GM12878 (cell line): ENCODE measurements around the gene TPI1. TPM values are rescaled to one million over a fixed set of nuclear protein-coding genes. Genes with fewer than 3 reads are reported as not detected.

Experiments used
- ATAC-seq: fragments of 200-7000 bp; cut with Tn5 transposase; 3 replicates; pipeline ENCODE4 v1.9.1; 2020; ENCODE audit warnings: mild to moderate bottlenecking, moderate library complexity
- BruUV-seq: library from RNA; stranded (reverse); fragments of 400-500 nt; replicated peaks from 2 replicates; lab custom pipeline; 2021; lab: Mats Ljungman, UMichigan
- CTCF ChIA-PET: fragments of 300-600 bp; sonication (Branson Sonifier 250); formaldehyde crosslinking; extraction: SDS; loops from one replicate; lab custom pipeline; 2021; ENCODE audit warnings: inconsistent platforms; lab: Yijun Ruan, JAX
- POLR2A ChIA-PET: fragments of 350-600 bp; formaldehyde crosslinking; extraction: SDS; loops from one replicate; lab custom pipeline; 2021; ENCODE audit warnings: inconsistent platforms; lab: Charles Lee
- RAD21 ChIA-PET: fragments of 300-600 bp; sonication (Branson Sonifier 250); formaldehyde crosslinking; loops from one replicate; lab custom pipeline; 2023; ENCODE audit warnings: antibody characterized with exemption; ENCODE audit not compliant: unreplicated experiment; lab: Charles Lee
- SMC1A ChIA-PET: fragments of 300-600 bp; sonication (Branson Sonifier 250); formaldehyde crosslinking; loops from one replicate; lab custom pipeline; 2023; ENCODE audit not compliant: unreplicated experiment, uncharacterized antibody; lab: Charles Lee
- DNase-seq: peaks from one replicate; pipeline ENCODE4 v3.0.0-alpha.2; 2011; ENCODE audit warnings: low read depth, low spot score
- FAIRE-seq: peaks from 3 replicates; lab custom pipeline; 2011; peaks lifted over from hg19 to GRCh38; lab: Jason Lieb, UNC
- H2AFZ ChIP-seq: 2 replicates; pipeline ENCODE4 v1.6.0; 2011; ENCODE audit warnings: low read depth, low read length, control low read depth; ENCODE audit not compliant: control insufficient read depth
- H3K27ac ChIP-seq: 2 replicates; pipeline ENCODE4 v1.5.1; 2011; ENCODE audit warnings: control low read depth; ENCODE audit not compliant: control insufficient read depth, insufficient read depth
- H3K27me3 ChIP-seq, 2 experiments: replicated peaks in 1 of 2; 2 replicates each; pipeline versions ENCODE4 v1.6.0 to v1.6.1; 2011; ENCODE audit warnings: low read length in 1 of 2; ENCODE audit not compliant: control insufficient read depth in 2 of 2, insufficient read depth in 2 of 2
- H3K36me3 ChIP-seq, 2 experiments: 2 replicates each; pipeline ENCODE4 v1.5.1; 2011; ENCODE audit warnings: low read length in 1 of 2; ENCODE audit not compliant: control insufficient read depth in 2 of 2, insufficient read depth in 2 of 2
- H3K4me1 ChIP-seq: 2 replicates; pipeline ENCODE4 v1.6.1; 2011; ENCODE audit warnings: mild to moderate bottlenecking, low read length, moderate library complexity, mixed read lengths; ENCODE audit not compliant: control insufficient read depth, insufficient read depth
- H3K4me2 ChIP-seq: 2 replicates; pipeline ENCODE4 v1.6.0; 2011; ENCODE audit warnings: control low read depth; ENCODE audit not compliant: control insufficient read depth, insufficient read depth
- H3K4me3 ChIP-seq: fragments of 200-600 bp; sonication (generic); 2 replicates; pipeline ENCODE4 v1.5.1; 2016
- H3K79me2 ChIP-seq: 2 replicates; pipeline ENCODE4 v1.6.0; 2011; ENCODE audit warnings: low read length; ENCODE audit not compliant: control insufficient read depth, insufficient read depth
- H3K9ac ChIP-seq: 2 replicates; pipeline ENCODE4 v1.8.0; 2011; ENCODE audit warnings: low read length, control low read depth, mixed read lengths; ENCODE audit not compliant: control insufficient read depth, insufficient read depth
- H3K9me3 ChIP-seq: replicated peaks from 3 replicates; pipeline ENCODE4 v1.5.1; 2011; ENCODE audit warnings: mild to moderate bottlenecking, low read length; ENCODE audit not compliant: control insufficient read depth, insufficient read depth
- H4K20me1 ChIP-seq: 2 replicates; pipeline ENCODE4 v1.6.0; 2011; ENCODE audit not compliant: control insufficient read depth, insufficient read depth
- BCL3 ChIP-seq: IDR thresholded peaks from 2 replicates; pipeline ENCODE4 v1.6.1; 2011; ENCODE audit warnings: borderline replicate concordance, low read depth, mild to moderate bottlenecking, moderate library complexity, low read length; ENCODE audit not compliant: insufficient read depth, poor library complexity, severe bottlenecking
- CTCF ChIP-seq, 3 experiments: IDR thresholded peaks in 2 of 3; conservative IDR thresholded peaks in 1 of 3; 2 replicates each; pipeline ENCODE4 v1.5.1; 2011; ENCODE audit warnings: low read depth in 3 of 3, low read length in 3 of 3, mild to moderate bottlenecking in 3 of 3, control low read depth in 2 of 3, moderate library complexity in 2 of 3, inconsistent platforms in 1 of 3, mixed read lengths in 1 of 3; ENCODE audit not compliant: control insufficient read depth in 2 of 3, insufficient read depth in 1 of 3; ENCODE audit errors: extremely low read depth in 1 of 3
- HDGF ChIP-seq: fragments of 450-650 bp; IDR thresholded peaks from 2 replicates; pipeline ENCODE4 v1.6.1; 2016; ENCODE audit warnings: antibody characterized with exemption
- PBX3 ChIP-seq: IDR thresholded peaks from 2 replicates; pipeline ENCODE4 v1.6.1; 2011; ENCODE audit warnings: mild to moderate bottlenecking, low read depth, low read length, moderate library complexity; ENCODE audit not compliant: insufficient replicate concordance
- TCF3 ChIP-seq: IDR thresholded peaks from 2 replicates; pipeline ENCODE4 v1.6.1; 2012; ENCODE audit warnings: low read depth, mild to moderate bottlenecking, low read length, borderline replicate concordance; ENCODE audit not compliant: insufficient read depth
- WGBS: methylation state at CpG from one replicate; pipeline ENCODE4 v1.1.6; 2016; ENCODE audit warnings: low lambda C conversion rate; ENCODE audit not compliant: insufficient replicate concordance, insufficient coverage; ENCODE audit errors: missing lambda C conversion rate; 5-methylcytosine and 5-hydroxymethylcytosine counted together
- in situ Hi-C: fragments of 300-500 bp; cut with MboI; formaldehyde crosslinking; loops from 9 replicates; pipeline ENCODE4 v1.14.3; 2018; ENCODE audit warnings: mixed read lengths
- intact Hi-C: fragments of 100-400 bp; cut with micrococcal nuclease; formaldehyde crosslinking; loops from one replicate; pipeline ENCODE4 v1.14.2; 2022; ENCODE audit not compliant: unreplicated experiment
- polyA plus RNA-seq, 11 experiments: library from polyadenylated mRNA; depleted of rRNA in 4 of 11; unstranded in 6 of 11; stranded (reverse) in 5 of 11; fragments of >200 nt; fragmentation: Nextera tagmentation in 4 of 11; fragmentation: Illumina TruSeq in 1 of 11; extraction: Ambion mirVana in 4 of 11; extraction: Trizol in 1 of 11; gene quantifications; 1 replicate in 1 of 11; 2 replicates in 10 of 11; pipeline versions ENCODE4 v1.2.1 to v1.2.3, GENCODE V29; 2011 to 2016; ENCODE audit warnings: inconsistent platforms in 2 of 11, missing spikeins in 2 of 11, low read depth in 1 of 11
- total RNA-seq, 4 experiments: library from RNA; depleted of rRNA in 3 of 4; stranded (reverse); fragments of >200 nt in 3 of 4; fragmentation: Illumina TruSeq in 1 of 4; extraction: Trizol in 1 of 4; gene quantifications; 2 replicates each; pipeline versions ENCODE4 v1.2.1 to v1.2.3, GENCODE V29; 2013 to 2021

TPI1 gene
- total and polyA plus RNA-seq, 10 of the 15 experiments (the other 5 are each of a cell fraction or from before 2014, with no cell fraction given) = 916 to 7,349 (median 1,677) TPM

- intact Hi-C loops = no loop called here
- TF ChIP-seq HDGF = peak; percentile 73; the same call in 1 of the 2 replicates
- peak; percentile 25; the same call in 1 of the 2 replicates for TF ChIP-seq TCF3
- TF ChIP-seq BCL3 = peak; percentile 83
- TF ChIP-seq PBX3 = peak; percentile 57
- no peak for TF ChIP-seq CTCF (IDR thresholded peaks at IDR 0.05 in 2 of 3, conservative IDR thresholded peaks at IDR 0.05 in 1 of 3; ENCODE audit: control insufficient read depth in 2 of 3, extremely low read depth in 1 of 3, insufficient read depth in 1 of 3, low read depth in 3 of 3, low read length in 3 of 3)
- SMC1A ChIA-PET = no interaction called here
- Histone ChIP-seq H4K20me1 (no peaks in the 10 kb centered on the region), H3K27ac (no peak overlapping the region), H3K27me3 (peaks cover 5 to 11% of the 10 kb centered on the region in 2 experiments), H3K4me2 (no peak overlapping the region), H3K79me2 (no peaks in the 10 kb centered on the region), H2AFZ (no peak overlapping the region), H3K9ac (no peak overlapping the region), H3K9me3 (no peaks in the 10 kb centered on the region), H3K4me1 (peaks cover 2% of the 10 kb centered on the region; the same call in 1 of the 2 replicates), H3K4me3 (no peak overlapping the region), H3K36me3 (no peaks in the 10 kb centered on the region)
- in situ Hi-C loops = no loop called here
- WGBS = 71% methylated on average over 20 of the region's 20 CpGs
- POLR2A ChIA-PET = no interaction called here
- no TSS peak for BruUV-seq
- FAIRE-seq = no peak
- RAD21 ChIA-PET = no interaction called here
- ATAC-seq = no peak
- DNase-seq = no peak
- CTCF ChIA-PET = interaction anchor here (1.1 kb wide), 1 partner anchor 64 kb away, joined by 5 read pairs; the partner anchor contains the start of gene MLF2
These were observed 49.6 kb upstream of the TPI1 start for GRCh38 chr12:6817662-6818157.
